Ammon's horn (tissue), 1 donor: ENCODE results near the gene COX19.
"Not testable (repeated sequence)": the region's sequence is repeated elsewhere in the genome, so short reads cannot be mapped to it uniquely, and the experiment has no call there.

ENCODE experiments used
- DNase-seq: peaks from one replicate; pipeline ENCODE4 v3.0.0-alpha.2; 2016; ENCODE audit warnings: low spot score

COX19 gene

GRCh38 chr7:1010226-1010625, 34.9 kb upstream of the COX19 start:
- DNase-seq = no peak

GRCh38 chr7:1009747-1010146, 34.4 kb upstream of the COX19 start:
- no peak for DNase-seq

GRCh38 chr7:1008733-1009363, 33.5 kb upstream of the COX19 start:
- no peak for DNase-seq

- no peak for DNase-seq
Observed at GRCh38 chr7:1007901-1008300, 32.6 kb upstream of the COX19 start.

GRCh38 chr7:1005303-1005702, 30.0 kb upstream of the COX19 start:
- no peak for DNase-seq

- DNase-seq = no peak
Observed at GRCh38 chr7:1004018-1004852, 28.9 kb upstream of the COX19 start.

GRCh38 chr7:1002445-1002844, 27.1 kb upstream of the COX19 start:
- not testable (repeated sequence) for DNase-seq

- DNase-seq = not testable (repeated sequence)
Observed at GRCh38 chr7:1002026-1002425, 26.7 kb upstream of the COX19 start.

GRCh38 chr7:1001069-1001770, 25.9 kb upstream of the COX19 start:
- DNase-seq = not testable (repeated sequence)

GRCh38 chr7:999941-1000935, 24.9 kb upstream of the COX19 start:
- DNase-seq = no peak

- DNase-seq = no peak
Observed at GRCh38 chr7:999149-999879, 24.0 kb upstream of the COX19 start.

- DNase-seq = no peak
Observed at GRCh38 chr7:997404-998395, 22.4 kb upstream of the COX19 start.

GRCh38 chr7:996079-996872, 20.9 kb upstream of the COX19 start:
- DNase-seq = no peak

- no peak for DNase-seq
Observed at GRCh38 chr7:995571-995970, 20.2 kb upstream of the COX19 start.

- no peak for DNase-seq
Observed at GRCh38 chr7:994592-995308, 19.4 kb upstream of the COX19 start.

GRCh38 chr7:992709-993607, 17.6 kb upstream of the COX19 start:
- peak; percentile 100 for DNase-seq
